HG02588 (cell line): Measurements from ENCODE around the gene C1QTNF2.

Source experiments
- ATAC-seq: cut with Tn5 transposase; IDR thresholded peaks from one replicate; pipeline ENCODE4 v1.9.1; 2021; ENCODE audit warnings: mild to moderate bottlenecking, moderate library complexity; ENCODE audit not compliant: unreplicated experiment

C1QTNF2 gene

GRCh38 chr5:160369990-160370712 is at the start of gene C1QTNF2:
C1QTNF2 (minus strand) TSS chr5:160370626; CDS start chr5:160355011, 15,615 bp downstream.
- no peak for ATAC-seq

GRCh38 chr5:160420331-160420610 is 49.8 kb upstream of the C1QTNF2 start:
- no peak for ATAC-seq

GRCh38 chr5:160419458-160420330 is 49.3 kb upstream of the C1QTNF2 start:
- peak; percentile 35 for ATAC-seq

GRCh38 chr5:160418561-160419457 is 48.4 kb upstream of the C1QTNF2 start, which contains the start of gene SLU7:
SLU7 (minus strand) TSS chr5:160419081; CDS start chr5:160415294, 3,787 bp downstream.
- peak; percentile 65 for ATAC-seq

- ATAC-seq = peak; percentile 86
These were observed 29.3 kb upstream of the C1QTNF2 start, which contains the start of gene FAM200C for GRCh38 chr5:160399402-160400353. FAM200C (minus strand) TSS chr5:160400054; CDS start chr5:160395490, 4,564 bp downstream.

- no peak for ATAC-seq
These were observed 28.4 kb upstream of the C1QTNF2 start for GRCh38 chr5:160398806-160399205.

- no peak for ATAC-seq
These were observed 27.1 kb upstream of the C1QTNF2 start for GRCh38 chr5:160397492-160397891.

GRCh38 chr5:160395111-160395510 is 24.7 kb upstream of the C1QTNF2 start:
- no peak for ATAC-seq

- ATAC-seq = no peak
These were observed 20.6 kb upstream of the C1QTNF2 start for GRCh38 chr5:160390787-160391696.

- no peak for ATAC-seq
These were observed 17.0 kb upstream of the C1QTNF2 start for GRCh38 chr5:160387445-160387844.

- no peak for ATAC-seq
These were observed 15.1 kb upstream of the C1QTNF2 start for GRCh38 chr5:160385496-160385895.

- ATAC-seq = no peak
These were observed 14.3 kb upstream of the C1QTNF2 start for GRCh38 chr5:160384681-160385080.

- ATAC-seq = no peak
These were observed 11.9 kb upstream of the C1QTNF2 start for GRCh38 chr5:160382346-160382745.

GRCh38 chr5:160380041-160380440 is 9.6 kb upstream of the C1QTNF2 start:
- no peak for ATAC-seq

- no peak for ATAC-seq
These were observed 9.1 kb upstream of the C1QTNF2 start for GRCh38 chr5:160379511-160379910.

- no peak for ATAC-seq
These were observed 7.9 kb upstream of the C1QTNF2 start for GRCh38 chr5:160378330-160378729.

- no peak for ATAC-seq
These were observed 7.2 kb upstream of the C1QTNF2 start for GRCh38 chr5:160377651-160378050.

GRCh38 chr5:160376416-160376815 is 6.0 kb upstream of the C1QTNF2 start:
- ATAC-seq = no peak

- no peak for ATAC-seq
These were observed 5.3 kb upstream of the C1QTNF2 start for GRCh38 chr5:160375701-160376100.
